Neural progenitor cell (in vitro differentiated cells): ENCODE measurements around the gene CDK3.

Experiments
- EZH2 ChIP-seq: fragments of 200-600 bp; sonication (generic); IDR thresholded peaks from 2 replicates; pipeline ENCODE4 v1.6.1; 2017; ENCODE audit warnings: antibody characterized with exemption, mild to moderate bottlenecking, moderate library complexity
- TF ChIP-seq, protein P1 (sequence below): fragments of 200-600 bp; sonication (generic); IDR thresholded peaks from 2 replicates; pipeline ENCODE4 v1.5.1; 2017; ENCODE audit warnings: antibody characterized with exemption, mild to moderate bottlenecking

- TF ChIP-seq, protein P1, sequence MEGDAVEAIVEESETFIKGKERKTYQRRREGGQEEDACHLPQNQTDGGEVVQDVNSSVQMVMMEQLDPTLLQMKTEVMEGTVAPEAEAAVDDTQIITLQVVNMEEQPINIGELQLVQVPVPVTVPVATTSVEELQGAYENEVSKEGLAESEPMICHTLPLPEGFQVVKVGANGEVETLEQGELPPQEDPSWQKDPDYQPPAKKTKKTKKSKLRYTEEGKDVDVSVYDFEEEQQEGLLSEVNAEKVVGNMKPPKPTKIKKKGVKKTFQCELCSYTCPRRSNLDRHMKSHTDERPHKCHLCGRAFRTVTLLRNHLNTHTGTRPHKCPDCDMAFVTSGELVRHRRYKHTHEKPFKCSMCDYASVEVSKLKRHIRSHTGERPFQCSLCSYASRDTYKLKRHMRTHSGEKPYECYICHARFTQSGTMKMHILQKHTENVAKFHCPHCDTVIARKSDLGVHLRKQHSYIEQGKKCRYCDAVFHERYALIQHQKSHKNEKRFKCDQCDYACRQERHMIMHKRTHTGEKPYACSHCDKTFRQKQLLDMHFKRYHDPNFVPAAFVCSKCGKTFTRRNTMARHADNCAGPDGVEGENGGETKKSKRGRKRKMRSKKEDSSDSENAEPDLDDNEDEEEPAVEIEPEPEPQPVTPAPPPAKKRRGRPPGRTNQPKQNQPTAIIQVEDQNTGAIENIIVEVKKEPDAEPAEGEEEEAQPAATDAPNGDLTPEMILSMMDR = no peak
- TF ChIP-seq EZH2 = no peak
Measured at GRCh38 chr17:76002100-76002499, 1.4 kb downstream of the CDK3 start.
